HG02970 (cell line): ENCODE data around the gene UNCX.

Experiments
- ATAC-seq: cut with Tn5 transposase; IDR thresholded peaks from one replicate; pipeline ENCODE4 v1.9.1; 2021; ENCODE audit warnings: mild to moderate bottlenecking, moderate library complexity, moderate number of reproducible peaks; ENCODE audit not compliant: unreplicated experiment, low FRiP score

The UNCX gene

DNA sequence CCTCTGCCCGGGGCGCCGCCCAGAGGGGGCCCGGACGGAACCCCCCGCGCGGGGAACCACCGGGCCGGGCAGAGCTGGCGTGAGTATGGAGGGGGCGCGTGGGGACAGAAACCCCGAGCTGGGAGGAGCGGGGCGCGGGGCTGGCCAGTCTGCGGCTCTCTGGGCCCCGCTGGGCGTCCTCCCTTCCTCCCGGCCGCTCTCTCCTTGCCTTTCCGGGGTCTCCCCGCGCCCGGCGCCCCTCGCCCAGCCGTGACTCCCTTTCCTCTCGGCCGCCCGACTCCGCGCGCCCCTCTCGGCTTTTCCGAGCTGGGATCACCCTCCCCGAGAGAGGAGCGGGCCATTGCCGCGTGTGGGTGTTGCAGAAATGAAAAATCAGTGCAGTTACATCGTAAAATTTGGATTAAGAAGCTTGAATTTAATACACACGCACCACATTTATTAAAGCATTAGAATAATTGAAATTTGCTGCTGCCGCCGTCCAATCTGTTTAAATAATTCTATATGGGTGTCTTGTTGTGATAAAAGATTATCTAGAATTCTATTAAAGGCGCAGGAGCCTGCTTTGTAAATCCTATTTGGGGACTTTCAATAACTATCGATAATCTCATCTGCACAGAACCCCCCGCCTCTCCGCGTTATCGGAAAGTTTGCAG, 9.1 kb downstream of the UNCX start:
- ATAC-seq, result no peak

DNA sequence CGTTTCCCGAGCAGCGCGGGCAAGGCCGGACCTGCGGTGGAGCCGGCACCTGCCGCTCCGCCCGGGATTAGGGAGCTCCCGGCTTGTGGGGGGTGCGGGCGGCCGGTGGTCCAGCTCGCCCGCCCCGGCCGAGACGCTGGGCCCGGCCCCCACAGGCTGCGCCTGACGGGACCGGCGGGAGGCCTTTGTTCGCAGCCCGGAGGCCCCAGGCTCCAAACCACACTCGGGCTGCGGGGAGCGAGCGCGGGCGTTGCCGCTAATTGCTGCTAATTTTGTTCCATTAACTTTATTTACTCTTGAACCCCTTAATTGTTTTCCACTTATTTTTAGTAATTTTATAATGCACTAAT, 9.6 kb downstream of the UNCX start:
- ATAC-seq, result no peak

GRCh38 chr7:1242606-1243289, 10.1 kb downstream of the UNCX start:
- no peak for ATAC-seq

DNA sequence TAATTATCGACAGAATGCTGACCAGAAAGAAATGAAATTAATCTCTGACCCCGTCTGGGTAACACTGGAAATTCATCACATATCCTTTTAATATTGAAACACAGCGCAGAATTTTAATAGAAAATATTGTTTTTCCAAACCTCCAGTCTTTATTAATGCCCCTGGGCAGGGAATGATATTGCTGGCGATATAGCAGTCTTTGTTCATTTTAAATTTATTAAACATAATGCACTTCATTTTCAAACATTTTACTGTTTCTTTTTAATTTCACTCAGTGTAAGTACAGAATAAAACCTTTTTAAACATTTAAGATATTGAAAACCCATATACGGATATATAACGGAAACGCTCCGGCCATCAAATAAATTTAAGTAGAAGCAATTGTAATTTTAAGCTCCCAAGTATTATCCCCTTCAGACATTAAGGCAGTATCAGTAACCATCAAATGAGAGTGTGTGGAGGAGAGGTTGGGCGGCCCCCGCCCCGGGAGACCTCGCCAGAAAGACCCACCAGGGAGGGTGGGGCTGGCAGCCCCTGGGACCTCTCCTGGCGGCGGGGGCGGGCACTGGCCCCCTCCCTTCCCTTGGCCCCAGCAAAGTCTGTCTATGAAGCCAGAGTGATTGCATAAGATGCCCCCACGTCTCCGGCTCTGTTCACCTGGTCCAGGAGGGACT, 10.8 kb downstream of the UNCX start:
- no peak for ATAC-seq

DNA sequence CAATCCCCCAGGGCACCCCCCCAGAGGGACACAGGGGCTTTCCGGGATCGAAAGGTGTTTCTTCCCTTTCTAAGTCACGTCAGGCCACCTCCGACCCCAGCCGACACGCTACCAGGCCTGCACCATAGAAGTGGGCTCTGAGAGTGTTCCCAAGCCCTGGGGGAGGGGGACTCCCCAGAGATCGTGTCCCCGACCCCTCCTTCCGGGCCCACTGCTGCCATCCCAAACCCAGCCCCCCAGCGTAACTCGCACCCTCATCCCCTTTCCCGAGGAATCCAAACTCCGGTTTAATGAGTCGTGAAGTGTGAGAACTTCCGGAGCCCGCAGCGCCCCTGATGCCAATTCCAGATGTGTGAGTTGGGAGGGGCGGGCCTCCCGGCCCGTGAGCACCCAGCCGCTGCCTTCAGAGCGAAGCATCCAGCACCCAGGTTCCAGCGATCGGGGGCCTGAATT, 11.3 kb downstream of the UNCX start:
- no peak for ATAC-seq

- ATAC-seq, result no peak
These were observed 12.2 kb downstream of the UNCX start for GRCh38 chr7:1244700-1245523.

DNA sequence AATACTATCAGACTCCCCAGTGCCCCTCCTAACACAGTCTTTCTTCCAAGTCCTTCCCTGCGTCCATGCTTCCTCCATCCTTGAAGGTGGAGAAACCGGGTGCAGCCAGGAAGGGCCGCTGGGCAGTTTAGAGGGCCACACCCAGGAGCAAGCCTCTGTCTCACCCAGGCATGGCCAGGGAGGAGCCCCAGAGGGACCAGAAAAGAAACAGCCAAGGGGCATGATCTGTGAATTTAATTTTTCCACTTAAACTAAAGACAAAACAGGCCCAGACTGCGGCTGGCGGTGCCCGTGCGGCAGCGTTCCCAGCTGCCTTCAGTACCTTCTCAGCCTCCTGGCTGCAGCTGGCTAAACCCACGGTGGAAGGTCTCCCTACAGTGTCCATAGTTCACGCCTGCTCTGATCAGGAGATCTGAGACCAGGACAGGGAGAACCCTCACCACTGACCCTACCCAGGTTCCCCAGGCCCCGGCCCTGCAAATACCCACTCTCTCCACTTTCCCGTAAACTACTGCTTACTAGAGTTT, 12.9 kb downstream of the UNCX start:
- no peak for ATAC-seq

GRCh38 chr7:1246160-1246870, 13.6 kb downstream of the UNCX start:
- no peak for ATAC-seq

DNA sequence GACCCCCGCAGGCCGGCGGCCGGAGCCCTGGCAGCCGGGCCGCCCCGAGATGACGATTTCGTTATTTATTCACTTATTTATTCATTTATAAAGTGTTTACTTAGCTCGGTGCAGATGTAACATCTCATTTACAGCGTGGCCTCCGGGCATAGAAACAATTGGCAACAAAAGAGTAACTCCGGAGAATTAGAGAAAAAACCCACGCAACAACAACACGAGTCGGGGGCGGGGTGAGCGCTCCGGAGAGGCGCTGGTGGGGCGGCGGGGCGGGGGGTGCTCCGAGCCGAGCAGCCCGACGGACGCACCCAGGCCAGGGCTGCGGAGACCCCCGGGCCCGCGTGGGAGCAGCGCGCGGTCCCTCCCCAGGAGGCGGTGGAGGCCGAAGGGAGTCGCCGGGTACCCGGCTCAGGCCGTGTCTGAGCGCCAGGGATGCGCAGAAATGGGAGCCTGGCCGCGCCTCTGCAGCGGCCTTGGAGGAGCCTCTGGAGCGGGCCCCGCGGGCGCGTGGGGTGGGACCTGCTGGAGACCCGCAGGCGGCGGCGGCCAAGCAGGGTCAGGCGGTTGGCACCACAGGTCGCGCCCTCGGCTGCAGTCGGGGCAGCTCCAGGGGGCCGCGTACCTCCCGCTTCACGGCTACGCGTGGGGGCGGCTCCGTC, 14.3 kb downstream of the UNCX start:
- ATAC-seq, result no peak

DNA sequence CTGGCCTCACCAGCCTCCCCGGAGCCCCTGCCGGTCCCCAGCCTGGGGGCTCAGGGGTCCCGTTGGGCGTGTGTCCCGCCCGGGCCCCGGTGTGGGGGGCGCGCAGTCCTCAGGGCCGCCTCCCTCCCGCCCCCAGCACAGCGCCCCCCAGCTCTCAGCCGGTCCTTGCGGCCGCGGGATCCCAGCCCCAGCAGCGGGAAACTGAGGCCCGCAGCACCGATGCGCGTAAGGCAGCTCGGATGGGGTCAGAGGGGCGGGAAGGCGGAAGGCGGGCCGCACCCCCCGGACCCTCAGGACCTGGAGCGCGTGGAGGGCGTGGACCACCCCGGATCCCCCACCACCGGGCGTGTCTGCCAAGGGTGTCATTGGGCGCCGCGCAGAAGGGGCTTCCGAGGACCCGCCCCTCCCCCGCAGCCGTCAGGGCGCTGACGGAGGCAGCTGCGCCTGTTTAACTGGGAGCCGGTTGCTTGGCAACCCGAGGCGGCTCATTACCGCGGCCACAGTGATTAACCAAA, 14.9 kb downstream of the UNCX start:
- no peak for ATAC-seq

GRCh38 chr7:1248143-1248915, 15.7 kb downstream of the UNCX start:
- ATAC-seq, result no peak

GRCh38 chr7:1248916-1249581, 16.4 kb downstream of the UNCX start:
- ATAC-seq, result no peak

DNA sequence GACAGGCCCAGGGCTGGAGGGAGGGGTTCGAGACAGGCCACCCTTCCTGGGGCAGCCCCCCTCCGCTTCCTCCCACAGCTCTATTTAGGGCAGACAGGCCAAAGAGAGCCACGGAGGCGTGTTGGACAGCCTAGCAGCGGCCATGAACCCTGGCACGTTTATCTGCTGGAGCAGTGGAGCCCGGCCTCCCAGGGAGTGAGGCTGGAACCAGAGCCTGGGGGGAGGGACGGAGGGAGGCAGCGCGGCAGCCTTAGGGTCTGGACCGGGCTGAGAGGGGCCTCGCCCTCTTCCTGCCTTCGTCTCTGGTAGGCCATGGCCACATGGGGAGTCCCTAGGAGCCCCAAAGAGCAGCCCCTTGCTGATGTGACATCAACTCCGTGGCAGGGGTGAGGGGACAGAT, 17.1 kb downstream of the UNCX start:
- no peak for ATAC-seq

DNA sequence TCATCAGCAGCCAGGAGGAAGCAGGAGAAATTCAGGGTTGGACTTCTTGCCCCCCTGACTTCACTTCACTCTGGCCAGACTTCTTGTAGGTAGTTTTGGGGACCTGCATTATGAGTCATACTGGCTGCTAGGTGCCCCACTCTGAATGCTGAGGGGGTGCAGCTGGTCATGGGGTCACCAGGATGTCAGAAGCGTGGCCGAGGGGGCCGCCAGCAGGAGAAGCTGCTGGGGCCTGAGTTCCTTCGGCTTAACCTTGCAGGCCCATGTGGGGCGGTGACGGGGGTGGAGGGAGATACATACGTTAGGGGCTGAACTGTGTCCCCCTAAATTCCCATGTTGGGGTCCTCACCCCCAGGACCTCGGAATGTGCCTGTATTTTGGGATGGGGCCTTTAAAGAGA, 18.2 kb downstream of the UNCX start:
- ATAC-seq, result no peak

DNA sequence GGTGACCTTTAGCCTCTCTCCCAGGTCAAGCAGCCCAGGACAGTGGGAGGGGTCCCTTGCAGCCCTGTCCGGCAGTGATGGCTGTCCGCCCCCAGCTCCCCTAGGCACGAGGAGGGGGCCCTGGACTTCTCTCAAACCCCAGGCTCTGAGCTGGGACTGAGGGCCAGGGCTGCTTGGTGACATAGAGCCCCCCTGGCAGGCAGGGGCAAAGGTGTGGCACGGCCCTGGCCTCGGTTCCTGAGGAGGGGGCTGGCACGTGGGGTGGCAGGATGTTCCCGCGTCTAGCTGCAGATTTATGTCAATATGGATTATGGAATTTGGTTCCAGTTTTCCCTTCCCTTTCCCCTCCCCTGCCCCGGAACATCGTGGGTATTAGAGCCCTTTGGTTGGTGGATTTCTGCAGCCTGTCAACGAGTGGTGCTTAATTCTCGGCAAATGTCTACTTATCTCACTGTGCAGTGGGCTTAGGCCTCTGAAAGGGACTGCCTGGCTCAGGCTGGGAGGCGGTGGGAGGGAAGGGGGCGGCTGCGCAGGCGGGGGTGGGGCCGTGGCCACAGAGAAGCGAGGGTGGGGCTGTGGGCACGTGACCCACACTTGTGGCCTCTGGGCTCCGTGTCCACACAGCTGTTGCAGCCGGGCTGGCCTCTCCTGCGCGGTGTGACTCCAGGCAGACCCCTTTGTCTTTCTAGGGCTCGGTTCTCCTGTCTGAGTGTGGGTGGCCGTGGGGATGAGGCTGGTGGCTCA, 19.3 kb downstream of the UNCX start:
- no peak for ATAC-seq

DNA sequence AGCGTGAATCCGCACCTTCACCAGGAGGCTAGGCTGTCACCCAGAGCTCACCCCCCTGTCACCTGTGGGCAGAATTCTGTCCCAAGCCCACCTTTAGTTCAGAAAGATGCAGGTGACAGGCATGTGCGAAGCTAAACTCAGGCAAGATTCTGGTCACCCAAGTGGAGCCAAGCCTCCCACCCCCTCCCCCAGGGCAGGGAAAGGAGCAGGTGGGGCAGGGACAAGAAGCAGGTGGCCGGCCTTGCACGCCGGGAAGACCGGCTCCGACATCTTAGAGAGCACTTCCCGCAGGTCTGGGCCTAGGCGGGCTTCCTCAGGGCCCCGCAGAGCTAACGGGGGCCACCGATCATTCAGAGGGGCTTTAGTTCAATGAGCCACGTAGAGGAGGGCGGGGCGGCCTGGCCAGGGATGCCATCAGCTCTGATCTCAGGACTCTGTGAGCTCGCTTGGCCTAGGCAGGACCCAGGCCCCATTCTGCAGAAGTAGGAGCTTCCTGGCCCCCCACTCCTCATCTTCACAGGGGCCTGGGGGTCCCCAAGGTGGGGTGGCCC, 19.9 kb downstream of the UNCX start:
- ATAC-seq, result no peak

DNA sequence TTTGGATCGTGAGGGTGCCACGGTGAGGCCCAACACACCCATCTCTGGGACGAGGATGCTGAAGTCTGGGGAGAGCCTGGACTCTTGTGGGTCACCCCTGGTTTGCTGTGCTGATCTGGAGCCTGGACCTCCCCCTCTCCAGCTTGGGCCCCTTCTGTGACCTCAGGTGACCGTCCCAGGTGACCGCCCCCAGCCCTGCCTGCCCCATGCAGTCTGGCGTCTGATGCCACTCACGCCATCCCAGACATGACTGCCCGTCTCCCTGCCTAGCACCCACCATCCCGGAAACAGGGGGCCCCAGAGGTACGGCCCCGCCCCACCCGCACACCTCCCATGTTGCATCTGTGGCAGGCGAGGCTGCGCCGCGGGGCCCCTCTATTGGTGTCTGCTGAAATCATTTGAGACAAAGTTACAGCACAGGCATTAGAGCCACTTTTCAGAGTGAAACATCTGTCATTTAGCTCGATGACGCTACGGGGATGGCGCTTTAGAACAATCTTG, 21.1 kb downstream of the UNCX start:
- no peak for ATAC-seq
